SH-SY5Y (cell line): ENCODE measurements around the gene C3orf62.

Experiments
- GATA2 ChIP-seq: IDR thresholded peaks from 2 replicates; pipeline ENCODE4 v1.6.1; 2011; ENCODE audit warnings: mild to moderate bottlenecking, low read depth, low read length
- GATA3 ChIP-seq: IDR thresholded peaks from 2 replicates; pipeline ENCODE4 v1.6.1; 2011; ENCODE audit warnings: low read depth, mild to moderate bottlenecking, low read length, moderate library complexity

DNA sequence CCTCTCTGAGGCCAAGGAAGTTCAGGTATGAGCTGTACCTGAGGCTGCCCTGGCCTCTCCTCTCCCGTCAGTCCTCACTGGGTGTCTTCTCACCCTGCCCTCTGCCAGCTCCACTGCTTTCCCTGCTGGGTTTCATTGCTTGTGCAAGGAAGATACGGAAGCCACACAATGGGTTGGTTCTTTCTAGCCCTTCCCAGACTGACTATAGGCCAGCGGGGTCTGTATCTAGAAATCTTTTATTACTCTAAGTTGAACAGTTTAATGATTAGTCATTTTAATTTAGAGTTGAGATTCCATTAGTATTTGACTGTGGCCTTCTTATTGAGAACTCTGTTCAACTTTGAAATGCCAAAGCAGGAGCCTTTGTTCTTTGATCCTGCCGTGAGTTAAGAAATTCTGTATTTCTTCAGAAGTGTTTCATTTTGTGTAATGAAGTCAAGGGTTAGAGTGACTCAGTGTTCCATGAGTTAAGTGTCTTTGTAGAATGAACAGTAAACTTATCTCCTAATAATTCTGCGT is 16.2 kb downstream of the C3orf62 start:
- TF ChIP-seq GATA2 (no peak), GATA3 (no peak)
